Right lobe of liver (tissue), 6 donors: ENCODE results near the gene SLC15A1. TPM values are rescaled to one million over a fixed set of nuclear protein-coding genes. Genes with fewer than 3 reads are reported as not detected.

ENCODE experiments used
- ATAC-seq, 4 donors: fragments of 200-7000 bp; cut with Tn5 transposase; one replicate each; pipeline ENCODE4 v1.9.1; 2020; ENCODE audit warnings: mild to moderate bottlenecking in 4 of 4, moderate library complexity in 4 of 4
- DNase-seq, 3 donors: peaks; one replicate each; pipeline ENCODE4 v3.0.0-alpha.2; 2020
- H3K27ac ChIP-seq, 3 donors: fragments of 200-600 bp; one replicate each; pipeline ENCODE4 v1.8.0; 2022
- H3K27me3 ChIP-seq, 2 donors: fragments of 200-600 bp; one replicate each; pipeline ENCODE4 v1.8.0; 2022
- H3K36me3 ChIP-seq, 4 donors: fragments of 200-600 bp; sonication (generic) in 1 of 4; one replicate each; pipeline versions ENCODE4 v1.5.1 to v1.8.0; 2017 to 2022; ENCODE audit warnings: control low read depth in 1 of 4
- H3K4me1 ChIP-seq, 4 donors: fragments of 200-600 bp; sonication (generic) in 1 of 4; one replicate each; pipeline versions ENCODE4 v1.5.1 to v1.8.0; 2017 to 2022; ENCODE audit warnings: control low read depth in 1 of 4
- H3K4me3 ChIP-seq, 3 donors: fragments of 200-600 bp; one replicate each; pipeline ENCODE4 v1.8.0; 2022
- H3K9me3 ChIP-seq, 4 donors: fragments of 200-600 bp; sonication (generic) in 1 of 4; one replicate each; pipeline versions ENCODE4 v1.5.1 to v1.8.0; 2017 to 2022; ENCODE audit warnings: control low read depth in 1 of 4
- CTCF ChIP-seq, 4 donors: fragments of 200-600 bp in 3 of 4; fragments of 450-650 bp in 1 of 4; IDR thresholded peaks; one replicate each; pipeline versions ENCODE4 v1.5.1 to v1.8.0; 2016 to 2022; ENCODE audit warnings: antibody characterized with exemption in 4 of 4, mild to moderate bottlenecking in 2 of 4
- POLR2A ChIP-seq: fragments of 450-650 bp; IDR thresholded peaks from one replicate; pipeline ENCODE4 v1.6.1; 2017; ENCODE audit warnings: antibody characterized with exemption, mild to moderate bottlenecking
- WGBS: methylation state at CpG from one replicate; pipeline ENCODE4 v1.1.6; 2018; ENCODE audit warnings: low coverage, low lambda C conversion rate; ENCODE audit not compliant: insufficient coverage; ENCODE audit errors: missing lambda C conversion rate; 5-methylcytosine and 5-hydroxymethylcytosine counted together
- intact Hi-C, 2 donors: fragments of 100-400 bp; cut with DNase I; formaldehyde crosslinking; loops; one replicate each; pipeline versions ENCODE4 v1.11.2 to v1.14.1; 2022
- total RNA-seq, 6 experiments: library from RNA; depleted of rRNA in 2 of 6; stranded (reverse); fragments of >200 nt in 2 of 6; fragmentation: NEBNext Ultra II Directional in 3 of 6; extraction: Animal tissue kit (Norgen Biotek cat#: 25700) in 3 of 6; gene quantifications; one replicate each; pipeline versions ENCODE4 v1.1.0 to v1.2.4, GENCODE V29; 2016 to 2023
- donor health status: DM: no; HTN: yes; CAD: no.
- donor health status: DM: no; HTN: no; CAD: no.
- donor health status: DM: no; HTN: no; CAD: no.
- donor health status: DM: no; HTN: yes; CAD: no.
- donor health status: DM: no; HTN: yes; CAD: no.

Gene SLC15A1
- total RNA-seq, 6 experiments from 2014 or later: 13.5 to 26.8 (median 17.3) TPM

DNA sequence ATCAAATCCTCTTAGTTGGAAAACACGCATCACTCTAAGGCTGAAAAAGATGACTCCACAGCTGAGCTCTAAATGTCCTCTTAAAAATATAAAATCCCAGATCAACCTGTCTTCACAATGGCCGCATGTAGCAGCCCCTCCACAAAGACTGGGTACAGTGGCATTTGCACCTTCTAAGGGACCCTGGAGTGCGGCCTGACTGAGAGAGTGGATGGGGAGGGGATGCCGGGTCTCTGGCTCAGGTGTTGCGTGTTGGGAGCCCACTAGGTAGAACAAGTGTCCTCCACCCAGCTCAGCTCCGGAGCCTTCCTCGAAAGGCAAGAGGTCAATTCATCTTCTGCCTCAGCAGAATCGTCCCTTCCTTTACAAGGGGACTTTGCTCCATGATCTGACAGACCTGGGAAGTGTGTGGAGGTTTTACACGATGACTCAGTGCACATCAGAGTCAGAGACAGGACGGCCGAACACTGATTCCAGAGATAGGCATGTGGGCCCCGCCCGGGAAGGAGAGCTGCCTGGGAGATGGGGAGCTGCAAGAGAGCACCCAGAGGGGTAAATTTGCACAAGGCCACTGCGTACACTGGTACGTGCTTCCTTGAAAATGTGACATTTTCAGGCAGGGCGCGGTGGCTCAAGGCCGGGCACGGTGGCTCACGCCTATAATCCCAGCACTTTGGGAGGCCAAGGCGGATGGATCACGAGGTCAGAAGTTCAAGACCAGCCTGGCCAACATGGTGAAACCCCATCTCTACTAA is 23.5 kb upstream of the SLC15A1 start:
- Histone ChIP-seq H3K4me1 (no peaks in the 10 kb centered on the region), H3K27me3 (no peaks in the 10 kb centered on the region), H3K36me3 (no peaks in the 10 kb centered on the region), H3K4me3 (no peak overlapping the region), H3K27ac (no peak overlapping the region), H3K9me3 (no peaks in the 10 kb centered on the region)
- ATAC-seq: peak in 1 of 4 donors; percentile 78
- TF ChIP-seq CTCF (IDR thresholded peaks at IDR 0.05) (no peak), POLR2A (no peak)
- WGBS: 76% methylated on average over 14 of the region's 22 CpGs
- peak in 1 of 3 donors; percentile 31 for DNase-seq
- intact Hi-C loops: no loop called here

- TF ChIP-seq POLR2A: no peak
- TF ChIP-seq CTCF (IDR thresholded peaks at IDR 0.05): no peak
- Histone ChIP-seq H3K4me1 (no peaks in the 10 kb centered on the region), H3K27me3 (no peaks in the 10 kb centered on the region), H3K9me3 (no peaks in the 10 kb centered on the region), H3K4me3 (no peak overlapping the region), H3K36me3 (no peaks in the 10 kb centered on the region), H3K27ac (no peak overlapping the region)
- DNase-seq (no peak), ATAC-seq (no peak)
- intact Hi-C loops: no loop called here
- WGBS: 73% methylated on average over 3 of the region's 15 CpGs
Measured at GRCh38 chr13:98775386-98775785, 22.9 kb upstream of the SLC15A1 start.

- TF ChIP-seq CTCF (IDR thresholded peaks at IDR 0.05) (no peak), POLR2A (no peak)
- WGBS: 95% methylated on average over 4 of the region's 9 CpGs
- H3K27ac ChIP-seq: no peak overlapping the region
- H3K36me3 ChIP-seq: no peaks in the 10 kb centered on the region
- ATAC-seq: no peak
- H3K4me1 ChIP-seq: no peaks in the 10 kb centered on the region
- intact Hi-C loops: no loop called here
- DNase-seq: no peak
- no peaks in the 10 kb centered on the region for H3K27me3 ChIP-seq
- H3K9me3 ChIP-seq: no peaks in the 10 kb centered on the region
- H3K4me3 ChIP-seq: no peak overlapping the region
Measured at GRCh38 chr13:98774776-98775175, 22.3 kb upstream of the SLC15A1 start.

- H3K36me3 ChIP-seq: no peaks in the 10 kb centered on the region
- H3K9me3 ChIP-seq: no peaks in the 10 kb centered on the region
- H3K4me3 ChIP-seq: no peak overlapping the region
- no peaks in the 10 kb centered on the region for H3K4me1 ChIP-seq
- no peak overlapping the region for H3K27ac ChIP-seq
- intact Hi-C loops: no loop called here
- no peaks in the 10 kb centered on the region for H3K27me3 ChIP-seq
- peak in 1 of 4 donors; percentile 35 for ATAC-seq
- no peak for DNase-seq
- no CpG with 5 or more reads among the region's 20 CpGs for WGBS
- TF ChIP-seq POLR2A (no peak), CTCF (IDR thresholded peaks at IDR 0.05) (no peak)
Measured at GRCh38 chr13:98773921-98774320, 21.4 kb upstream of the SLC15A1 start.
